GM21390 (cell line): ENCODE results near the gene KRTAP19-1.

Source experiments
- ATAC-seq: cut with Tn5 transposase; IDR thresholded peaks from one replicate; pipeline ENCODE4 v1.9.1; 2021; ENCODE audit not compliant: unreplicated experiment

The KRTAP19-1 gene

DNA sequence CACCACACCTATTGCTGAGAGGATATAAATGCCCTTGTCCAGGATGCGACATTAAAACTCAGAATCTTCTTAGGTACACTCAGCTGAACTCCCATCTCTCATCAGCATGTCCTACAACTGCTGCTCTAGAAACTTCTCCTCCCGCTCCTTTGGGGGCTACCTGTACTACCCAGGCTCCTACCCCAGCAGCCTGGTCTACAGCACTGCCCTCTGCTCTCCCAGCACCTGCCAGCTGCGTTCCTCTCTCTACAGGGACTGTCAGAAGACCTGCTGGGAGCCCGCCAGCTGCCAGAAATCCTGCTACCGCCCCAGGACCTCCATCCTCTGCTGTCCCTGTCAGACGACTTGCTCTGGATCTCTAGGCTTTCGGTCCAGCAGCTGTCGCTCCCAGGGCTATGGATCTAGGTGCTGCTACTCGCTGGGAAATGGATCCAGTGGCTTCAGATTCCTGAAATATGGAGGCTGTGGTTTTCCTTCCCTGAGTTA, 50.0 kb downstream of the KRTAP19-1 start, which contains the start of gene KRTAP13-4:
KRTAP13-4 (plus strand) TSS at position 51 of the 486 bp plus-strand sequence; CDS start at position 107, 56 bp downstream.
- ATAC-seq: no peak
